AG09309 (cell line): ENCODE data around the gene LRRC7.
A peak's percentile ranks its signal among the peaks of the same experiment; 100 is the strongest.

Source experiments
- DNase-seq: peaks from one replicate; pipeline ENCODE4 v3.0.0-alpha.2; 2010; ENCODE audit warnings: low read depth
- H3K4me3 ChIP-seq: 2 replicates; pipeline ENCODE4 v1.5.1; 2011; ENCODE audit warnings: mild to moderate bottlenecking, low read depth, low read length, moderate library complexity; ENCODE audit not compliant: control insufficient read depth
- CTCF ChIP-seq: IDR thresholded peaks from 2 replicates; pipeline ENCODE4 v1.5.1; 2011; ENCODE audit warnings: mild to moderate bottlenecking, low read depth, low read length, inconsistent platforms; ENCODE audit not compliant: insufficient read depth, control insufficient read depth; ENCODE audit errors: missing control alignments

LRRC7 gene

GRCh38 chr1:69697340-69697739 lies 129.6 kb downstream of the LRRC7 start:
- no peak for TF ChIP-seq CTCF
- no peak for DNase-seq
- H3K4me3 ChIP-seq: no peak overlapping the region

- no peak overlapping the region for H3K4me3 ChIP-seq
- peak; percentile 8 for TF ChIP-seq CTCF
- DNase-seq: no peak
Observed at GRCh38 chr1:69700770-69701169, 133.0 kb downstream of the LRRC7 start.

- DNase-seq: no peak
- no peak for TF ChIP-seq CTCF
- no peak overlapping the region for H3K4me3 ChIP-seq
Observed at GRCh38 chr1:69702085-69702484, 134.4 kb downstream of the LRRC7 start.

GRCh38 chr1:69706473-69706872 lies 138.8 kb downstream of the LRRC7 start:
- no peak for TF ChIP-seq CTCF
- no peak for DNase-seq
- H3K4me3 ChIP-seq: no peak overlapping the region

GRCh38 chr1:69707103-69707502 lies 139.4 kb downstream of the LRRC7 start:
- no peak overlapping the region for H3K4me3 ChIP-seq
- DNase-seq: no peak
- no peak for TF ChIP-seq CTCF

- no peak overlapping the region for H3K4me3 ChIP-seq
- no peak for DNase-seq
- no peak for TF ChIP-seq CTCF
Observed at GRCh38 chr1:69710484-69711189, 142.9 kb downstream of the LRRC7 start.
